Dedifferentiated amniotic fluid mesenchymal stem cell (primary cell): ENCODE results near the gene DNAH10.

Experiments
- DNase-seq: peaks from one replicate; pipeline ENCODE4 v3.0.0-alpha.2; 2016; ENCODE audit errors: extremely low spot score

Gene DNAH10

DNA sequence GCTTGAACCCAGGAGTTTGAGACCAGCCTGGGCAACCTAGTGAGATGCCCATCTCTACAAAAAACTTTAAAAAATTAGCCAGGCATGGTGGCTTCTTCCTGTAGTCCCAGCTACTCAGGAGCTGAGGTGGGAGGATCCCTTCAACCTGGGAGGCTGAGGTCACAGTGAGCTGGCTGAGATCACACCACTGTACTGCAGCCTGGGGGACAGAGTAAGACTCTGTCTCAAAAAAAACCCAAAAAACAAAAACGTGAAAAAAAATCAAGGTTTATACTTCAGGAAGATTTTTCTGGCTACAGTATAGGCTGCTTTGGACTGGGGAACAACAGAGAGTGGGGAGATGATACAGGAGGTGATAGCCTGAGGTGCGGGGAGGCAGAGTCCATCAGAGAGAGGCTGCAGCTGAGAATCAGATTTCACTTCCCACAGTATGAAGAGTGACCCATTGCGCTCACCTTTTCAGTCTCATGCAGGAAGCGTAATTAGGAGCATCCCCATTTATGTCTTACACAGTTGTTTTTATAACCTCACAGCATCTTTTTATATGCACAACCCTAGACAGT is 28.9 kb downstream of the DNAH10 start:
- no peak for DNase-seq

DNA sequence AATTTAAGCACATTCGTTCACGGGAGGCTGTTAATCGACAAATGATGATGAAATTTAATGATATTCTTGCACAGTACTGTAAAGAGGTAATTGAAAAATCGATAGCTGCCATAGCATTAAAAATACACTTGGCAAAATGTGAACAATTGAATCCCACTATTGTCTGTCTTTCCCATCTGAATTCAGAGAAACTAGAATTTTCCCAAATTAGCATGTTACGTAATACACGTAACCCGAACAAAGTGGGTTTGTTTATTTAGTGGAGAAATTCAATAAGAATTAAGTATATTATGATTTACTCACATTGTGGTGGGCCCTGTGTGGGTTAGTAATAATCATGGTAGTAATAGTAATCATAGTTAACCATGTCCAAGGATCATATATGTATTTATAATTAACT is 31.9 kb downstream of the DNAH10 start:
- no peak for DNase-seq

DNA sequence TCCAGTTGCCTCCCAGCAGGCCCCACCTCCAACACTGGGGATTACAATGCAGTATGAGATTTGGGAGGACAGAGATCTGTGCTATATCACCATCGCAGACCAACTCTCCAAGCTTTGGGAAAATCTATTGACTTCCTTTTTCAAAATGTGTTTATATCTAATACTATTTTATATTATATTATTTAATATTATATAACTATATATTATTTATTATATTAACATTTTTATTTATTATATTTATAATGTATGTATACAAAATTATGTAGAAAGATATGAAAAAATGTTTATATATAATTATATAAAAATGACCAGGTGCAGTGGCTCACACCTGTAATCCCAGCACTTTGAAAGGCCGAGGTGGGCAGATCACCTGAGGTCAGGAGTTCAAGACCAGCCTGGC is 36.4 kb downstream of the DNAH10 start:
- no peak for DNase-seq

DNA sequence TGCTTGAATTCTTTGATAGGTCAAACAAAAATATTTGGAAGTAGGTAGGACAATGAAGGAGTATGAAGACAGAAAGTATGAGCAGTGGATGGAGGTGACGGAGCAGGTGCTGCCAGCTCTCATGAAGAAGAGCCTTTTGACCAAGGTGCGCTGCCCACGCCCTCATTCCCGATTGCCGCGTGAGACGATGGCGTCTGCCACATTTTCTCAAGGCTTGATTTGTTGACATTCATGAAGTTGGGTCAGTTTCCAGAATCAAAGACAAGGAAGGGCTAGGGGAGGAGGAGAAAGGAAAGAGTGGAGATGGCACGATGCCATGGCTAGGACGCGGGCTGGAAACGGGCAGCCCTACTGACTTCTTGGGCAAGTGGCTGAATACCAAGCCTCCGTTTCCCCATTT is 37.1 kb downstream of the DNAH10 start:
- no peak for DNase-seq

DNA sequence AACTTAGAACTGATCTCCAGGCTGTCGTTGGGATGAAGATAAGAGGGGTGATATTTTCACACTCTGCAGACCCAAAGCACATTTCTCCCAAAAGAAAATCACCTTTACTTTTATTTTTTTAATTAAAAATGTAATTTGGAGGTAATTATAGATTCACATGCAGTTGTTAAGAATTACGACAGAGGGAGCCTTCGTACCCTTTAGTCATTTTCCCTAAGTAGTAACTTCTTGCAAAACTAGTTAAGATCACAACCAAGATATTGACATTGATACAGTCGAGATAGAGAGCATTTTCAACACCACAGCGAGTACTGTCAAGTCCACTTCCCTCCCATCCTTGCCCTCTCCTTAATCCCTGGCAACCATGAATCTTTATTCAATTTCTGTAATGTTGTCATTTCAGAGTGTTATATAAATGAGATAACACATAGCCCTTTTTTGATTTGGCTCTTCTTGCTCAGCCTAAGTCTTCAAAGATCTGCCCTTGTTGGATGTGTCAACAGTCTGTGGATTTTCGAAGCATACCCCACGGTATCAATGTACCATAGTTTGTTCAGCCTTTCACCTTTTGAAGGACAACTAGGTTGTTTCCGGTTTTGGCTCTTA is 39.6 kb downstream of the DNAH10 start:
- DNase-seq = peak; percentile 41

DNA sequence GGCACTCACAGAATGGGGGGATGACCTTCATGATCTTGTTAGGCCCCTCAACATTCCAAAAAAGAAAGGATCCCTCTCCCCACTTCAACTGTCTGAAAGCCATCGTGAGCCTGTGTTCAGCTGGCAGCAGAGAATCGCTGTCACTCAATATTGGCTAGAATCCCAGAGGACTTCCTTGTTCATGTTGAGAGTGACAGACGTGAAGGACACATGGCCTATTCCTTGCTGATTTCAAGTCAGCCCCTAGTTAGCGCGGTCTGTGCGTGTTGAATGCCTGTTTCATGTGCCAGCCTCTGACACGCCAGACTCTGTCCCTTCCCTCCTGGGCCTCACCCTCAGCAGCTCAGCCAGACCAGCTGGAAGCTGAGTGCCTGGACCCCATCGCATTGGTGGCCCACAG is 43.1 kb downstream of the DNAH10 start:
- DNase-seq = no peak

DNA sequence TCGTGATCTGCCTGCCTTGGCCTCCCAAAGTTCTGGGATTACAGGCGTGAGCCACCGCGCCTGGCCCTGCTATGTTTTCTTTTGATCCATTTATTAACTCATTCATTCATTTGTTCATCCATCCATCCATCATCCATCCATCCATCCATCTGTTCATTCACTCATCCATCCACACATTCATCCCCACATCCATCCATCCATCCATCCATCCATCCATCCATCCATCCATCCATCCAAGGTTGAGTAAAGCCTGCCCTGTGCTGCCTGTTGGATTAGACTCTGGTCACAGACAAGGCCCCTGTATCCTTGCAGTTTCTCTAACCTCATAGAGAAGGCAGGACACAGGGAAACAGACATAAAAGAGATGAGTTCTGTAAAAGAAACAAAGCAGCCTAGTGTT is 44.9 kb downstream of the DNAH10 start:
- DNase-seq = no peak

DNA sequence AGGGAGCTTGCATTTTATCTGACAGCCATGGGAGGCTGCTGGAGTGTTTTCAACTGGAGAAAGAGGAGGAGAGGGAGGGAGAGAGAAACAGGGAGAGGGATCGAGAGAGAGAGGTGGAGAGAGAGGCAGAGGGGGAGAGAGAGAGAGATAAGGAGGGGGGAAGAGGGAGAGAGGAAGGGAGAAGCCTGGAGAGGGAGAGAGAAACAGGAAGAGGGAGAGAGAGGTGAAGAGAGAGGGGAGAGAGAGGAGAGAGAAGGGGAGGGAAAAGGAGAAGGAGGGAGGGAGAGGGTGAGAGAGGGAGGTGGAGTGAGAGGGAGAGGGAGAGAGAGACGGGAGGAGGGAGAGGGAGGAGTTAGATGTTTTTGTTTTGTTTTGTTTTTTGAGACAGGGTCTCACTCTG is 45.6 kb downstream of the DNAH10 start:
- no peak for DNase-seq

DNA sequence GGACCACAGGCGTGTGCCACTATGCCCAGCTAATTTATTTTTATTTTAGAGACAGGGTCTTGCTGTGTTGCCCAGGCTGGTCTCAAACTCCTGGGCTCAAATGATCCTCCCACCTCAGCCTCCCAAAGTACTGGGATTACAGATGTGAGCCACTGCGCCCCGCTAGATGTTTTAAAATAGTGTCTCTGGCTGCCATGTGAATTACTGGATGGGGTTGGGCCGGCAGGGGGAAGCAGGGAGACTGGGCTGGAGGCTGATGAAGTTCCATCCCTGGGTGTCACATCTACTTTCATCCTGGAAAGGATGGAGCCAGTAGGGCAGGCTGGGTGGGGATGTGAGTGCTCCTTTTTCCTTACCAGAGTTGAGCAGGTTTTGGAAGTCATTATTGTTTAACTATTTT is 46.1 kb downstream of the DNAH10 start:
- no peak for DNase-seq

DNA sequence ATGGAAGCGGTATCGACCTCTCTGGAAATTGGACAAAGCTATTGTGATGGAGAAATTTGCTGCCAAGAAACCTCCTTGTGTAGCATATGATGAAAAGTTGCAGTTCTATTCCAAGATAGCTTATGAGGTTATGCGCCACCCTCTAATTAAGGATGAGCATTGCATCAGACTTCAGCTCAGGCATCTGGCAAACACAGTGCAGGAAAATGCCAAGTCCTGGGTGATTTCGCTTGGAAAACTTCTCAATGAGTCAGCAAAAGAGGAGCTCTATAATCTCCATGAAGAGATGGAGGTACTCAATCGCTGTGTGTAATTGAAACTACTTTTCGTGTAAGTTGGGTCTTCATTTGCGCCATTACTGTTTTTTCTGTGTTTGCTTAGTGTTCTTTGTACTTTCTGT is 51.2 kb downstream of the DNAH10 start:
- peak; percentile 61 for DNase-seq

DNA sequence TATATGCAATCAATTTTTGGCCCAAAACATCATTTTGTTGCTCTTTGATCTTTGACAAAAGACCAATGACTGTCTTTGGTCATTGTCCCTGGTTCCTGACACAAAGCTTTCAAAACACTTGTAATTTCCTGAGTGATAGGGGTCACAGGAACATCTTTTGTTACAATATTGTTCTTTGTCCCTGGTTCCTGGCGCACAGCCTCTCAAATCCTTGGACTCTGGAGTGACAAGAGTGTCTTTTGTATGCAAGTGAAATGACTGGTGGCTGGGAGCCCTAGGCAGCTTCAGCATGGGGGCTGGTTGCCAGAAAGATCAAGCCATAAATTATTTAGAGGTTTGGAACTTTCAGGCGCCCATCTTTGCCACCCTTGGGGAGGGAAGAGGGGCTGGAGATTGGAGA is 53.9 kb downstream of the DNAH10 start:
- DNase-seq = no peak

DNA sequence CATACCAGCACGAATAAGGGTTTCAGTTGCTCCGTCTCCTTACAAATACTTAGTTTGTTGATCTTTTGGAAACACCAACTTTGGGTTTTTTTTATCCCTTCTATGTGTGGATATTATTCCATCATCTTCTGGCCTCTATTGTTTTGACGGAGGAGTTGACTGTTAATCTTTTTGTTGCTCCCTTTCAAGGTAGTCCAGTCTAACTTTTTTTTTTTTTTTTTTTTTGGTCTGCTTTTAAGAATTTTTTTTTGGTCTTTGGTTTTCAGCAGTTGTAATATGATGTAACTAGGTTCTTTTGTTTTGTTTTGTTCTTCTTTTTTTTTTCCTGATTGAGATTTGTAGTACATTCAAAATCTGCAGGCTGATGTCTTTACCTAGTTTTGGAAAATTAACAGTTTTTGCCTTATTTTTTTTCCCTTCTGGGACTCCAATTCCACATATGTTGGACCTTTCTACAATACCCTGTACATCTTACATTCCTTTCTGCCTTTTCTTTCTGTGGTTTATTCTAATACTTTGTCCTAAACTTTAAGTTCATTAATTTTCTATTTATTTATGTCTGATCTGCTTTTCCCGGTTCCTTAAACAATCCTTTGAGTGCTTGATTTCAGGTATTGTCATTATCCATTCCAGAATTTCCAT is 54.9 kb downstream of the DNAH10 start:
- DNase-seq = no peak

DNA sequence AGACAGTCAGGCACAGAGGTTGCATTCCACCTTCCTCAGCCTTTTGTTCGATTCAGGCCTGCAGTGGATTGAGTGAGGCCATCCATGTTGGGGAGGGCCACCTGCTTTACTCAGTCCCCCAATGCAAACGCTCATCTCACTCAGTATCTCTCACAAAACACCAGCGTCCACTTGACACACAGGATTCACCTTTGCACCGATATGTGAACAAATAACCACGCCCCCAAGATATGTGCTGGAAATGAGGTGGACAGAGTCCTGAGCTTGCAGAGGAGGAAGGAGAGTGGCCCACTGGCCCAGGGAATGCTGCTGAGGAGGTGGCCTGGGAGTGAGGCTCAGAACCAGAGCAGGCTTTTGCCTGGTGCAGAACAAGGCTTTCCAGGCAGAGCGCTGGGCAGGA is 60.7 kb downstream of the DNAH10 start:
- DNase-seq = no peak

DNA sequence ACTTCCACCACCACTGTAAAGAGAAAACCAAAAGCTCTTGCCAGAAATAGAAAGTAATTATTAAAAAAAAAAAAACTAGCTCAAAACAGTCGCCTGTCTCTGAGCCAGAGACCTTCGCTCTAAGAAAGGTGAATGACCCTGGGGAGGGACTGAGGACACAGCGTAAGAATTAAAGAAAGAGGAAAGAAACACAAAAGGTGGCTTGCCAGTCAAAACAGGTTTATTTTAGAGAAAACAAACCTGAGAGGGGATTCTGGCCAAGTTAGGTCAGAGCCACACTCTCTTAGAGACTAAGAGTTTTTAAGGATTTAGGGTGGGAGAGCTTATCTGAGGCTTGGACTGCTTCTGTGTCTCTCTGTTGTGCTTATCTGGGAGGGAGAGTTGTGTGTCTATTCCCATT is 66.0 kb downstream of the DNAH10 start:
- no peak for DNase-seq

DNA sequence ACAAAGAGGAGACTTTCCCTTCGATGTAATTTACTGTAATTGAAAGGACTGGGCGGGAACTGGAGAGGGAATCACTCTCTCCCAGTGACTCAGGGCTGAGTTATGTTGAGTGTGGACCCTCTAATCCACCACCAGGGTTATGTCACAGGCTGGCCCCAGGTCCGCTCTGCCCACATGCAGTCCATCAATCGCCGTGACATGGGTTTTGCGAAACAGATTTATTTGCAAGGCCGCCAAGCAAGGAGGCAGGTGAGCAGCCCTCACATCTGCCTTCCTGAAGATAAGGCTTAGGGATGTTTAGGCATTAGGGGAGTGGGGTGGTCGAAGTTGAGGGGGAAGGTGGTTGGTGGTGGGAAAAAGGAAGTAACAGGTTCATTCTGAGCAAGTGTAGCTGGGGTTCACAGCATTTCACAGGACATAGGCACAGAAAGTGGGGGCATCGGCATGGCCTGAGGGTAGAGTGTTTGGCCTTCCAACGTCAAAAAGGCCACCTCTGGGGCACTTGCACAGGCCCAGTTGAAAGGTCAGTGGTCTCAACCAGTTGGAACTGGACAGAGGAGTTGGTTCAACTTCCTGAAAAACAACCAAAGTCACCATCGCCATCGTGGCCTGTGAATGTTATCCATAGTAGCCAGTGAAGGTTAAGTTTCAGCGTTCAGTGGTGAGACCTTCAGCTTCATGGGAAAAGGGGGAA is 66.9 kb downstream of the DNAH10 start:
- no peak for DNase-seq

DNA sequence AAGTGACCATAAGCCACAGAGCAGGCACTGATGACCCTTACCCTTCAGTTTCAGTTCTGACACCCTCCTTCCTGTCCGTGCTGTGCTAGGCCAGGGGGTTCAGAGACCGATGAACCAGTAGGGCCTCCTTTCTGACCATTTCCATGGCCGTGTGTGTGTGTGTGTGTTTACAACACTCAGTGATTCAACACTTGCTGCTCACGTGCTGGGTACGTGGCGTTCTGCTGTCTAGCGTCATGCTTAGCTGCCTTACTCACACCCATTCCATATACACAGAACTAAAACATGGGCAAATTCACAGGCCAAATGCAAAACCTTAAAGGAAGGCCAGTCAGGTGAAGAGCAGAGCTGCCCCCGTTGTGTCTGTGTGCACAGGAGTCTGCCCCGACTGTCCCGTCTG is 67.5 kb downstream of the DNAH10 start:
- no peak for DNase-seq

DNA sequence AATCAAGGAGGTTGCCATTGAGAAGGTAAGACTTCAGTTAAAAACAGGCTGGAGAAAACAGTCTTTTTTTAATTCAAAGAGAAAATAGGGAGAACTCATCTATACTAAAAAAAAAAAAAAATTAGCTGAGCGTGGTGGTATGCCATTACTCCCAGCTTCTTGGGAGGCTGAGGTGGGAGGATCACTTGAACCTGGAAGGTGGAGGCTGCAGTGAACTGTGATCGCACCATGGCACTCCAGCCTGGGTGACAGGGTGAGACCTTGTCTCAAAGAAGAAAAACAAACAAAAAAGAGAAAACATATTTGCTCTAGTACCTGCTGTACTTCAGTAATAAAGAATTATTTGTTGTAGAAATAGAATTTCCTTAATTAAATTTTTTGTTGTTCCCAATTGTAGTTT is 68.6 kb downstream of the DNAH10 start:
- no peak for DNase-seq

DNA sequence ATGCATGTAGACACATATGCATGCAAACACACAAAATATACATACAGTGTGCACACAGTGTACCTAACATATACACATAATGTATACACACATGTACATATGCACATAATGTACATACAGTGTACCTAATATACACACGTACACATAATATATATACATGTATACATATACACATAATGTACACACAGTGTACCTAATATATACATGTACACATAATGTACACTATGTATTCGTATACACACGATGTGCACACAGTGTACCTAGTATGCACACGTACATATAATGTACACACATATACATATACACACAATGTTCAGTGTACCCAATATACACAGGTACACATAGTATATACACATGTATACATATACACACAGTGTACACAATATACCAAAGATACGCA is 70.0 kb downstream of the DNAH10 start:
- no peak for DNase-seq

DNA sequence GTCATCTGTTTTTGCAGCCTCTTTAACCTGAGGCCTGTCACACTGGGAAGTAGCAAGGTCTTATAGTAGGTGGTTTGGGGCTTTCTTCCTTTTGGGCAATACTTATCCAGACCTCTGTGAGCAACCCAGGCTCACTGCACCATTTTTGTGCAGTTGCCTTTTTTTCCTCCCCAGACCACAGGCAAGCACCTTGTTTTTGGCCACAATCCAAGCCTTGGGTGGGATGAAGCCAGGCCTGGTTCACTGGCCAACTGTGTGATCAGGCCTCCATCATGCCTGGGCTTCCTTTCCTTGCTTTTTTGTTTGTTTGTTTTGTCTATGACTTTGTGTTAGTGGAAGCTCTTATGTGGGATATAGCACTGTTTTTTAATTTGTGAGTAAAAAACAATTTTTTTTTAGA is 71.7 kb downstream of the DNAH10 start:
- no peak for DNase-seq

DNA sequence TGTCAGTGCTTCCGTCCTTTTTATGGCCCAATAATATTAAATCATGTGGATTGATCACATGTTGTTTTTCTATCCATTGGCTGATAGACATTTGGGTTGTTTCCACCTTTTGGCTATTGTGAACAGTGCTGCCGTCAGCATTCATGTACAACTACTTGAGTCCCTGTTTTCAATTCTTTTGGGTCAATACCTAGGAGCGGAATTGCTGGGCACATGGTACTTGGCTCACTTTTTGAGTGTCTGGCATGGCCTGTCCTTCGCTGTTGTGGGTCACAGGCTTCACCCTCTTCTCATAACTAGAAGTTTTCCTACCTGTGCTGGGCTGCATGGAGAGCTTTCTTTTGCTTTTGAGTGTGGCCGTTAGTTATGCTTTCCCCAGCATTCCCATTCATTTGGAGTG is 72.7 kb downstream of the DNAH10 start:
- DNase-seq = no peak

DNA sequence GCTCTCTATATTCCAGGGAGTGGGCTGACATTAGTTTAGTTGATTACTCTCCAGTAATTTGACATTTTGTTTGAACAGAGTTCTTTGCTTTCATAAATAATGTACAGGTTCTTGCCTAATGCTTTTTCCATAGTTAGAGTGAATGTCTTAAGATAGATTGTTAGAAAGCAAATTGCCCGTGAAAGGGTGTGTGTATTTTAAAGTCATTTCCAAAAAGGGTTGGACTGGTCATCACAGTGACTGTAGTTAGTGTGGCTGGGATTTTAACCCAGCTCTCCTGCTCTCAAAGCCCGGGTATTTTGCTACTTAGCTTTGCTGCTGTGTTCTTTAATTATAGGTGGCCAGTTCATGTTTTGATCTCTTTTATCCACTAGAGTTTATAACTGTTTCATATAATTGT is 74.2 kb downstream of the DNAH10 start:
- DNase-seq = no peak

DNA sequence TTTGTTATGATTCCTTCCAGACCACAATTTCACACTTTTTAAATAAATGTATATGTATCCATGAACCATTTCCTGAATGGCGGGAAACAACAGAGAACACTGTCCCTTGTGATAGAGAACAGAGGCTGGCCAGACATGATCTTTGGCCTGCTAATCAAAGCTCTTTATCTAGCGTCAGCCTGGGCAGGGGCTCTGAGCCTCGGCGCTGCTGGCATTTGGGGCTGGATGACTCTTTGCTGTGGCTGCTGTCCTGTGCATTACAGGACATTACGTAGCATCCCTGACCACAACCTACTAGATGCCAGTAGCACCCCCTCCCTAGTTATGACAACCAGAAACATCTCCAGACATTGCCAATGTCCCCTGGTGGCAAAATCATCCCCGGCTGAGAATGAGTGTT is 77.7 kb downstream of the DNAH10 start:
- DNase-seq = no peak

DNA sequence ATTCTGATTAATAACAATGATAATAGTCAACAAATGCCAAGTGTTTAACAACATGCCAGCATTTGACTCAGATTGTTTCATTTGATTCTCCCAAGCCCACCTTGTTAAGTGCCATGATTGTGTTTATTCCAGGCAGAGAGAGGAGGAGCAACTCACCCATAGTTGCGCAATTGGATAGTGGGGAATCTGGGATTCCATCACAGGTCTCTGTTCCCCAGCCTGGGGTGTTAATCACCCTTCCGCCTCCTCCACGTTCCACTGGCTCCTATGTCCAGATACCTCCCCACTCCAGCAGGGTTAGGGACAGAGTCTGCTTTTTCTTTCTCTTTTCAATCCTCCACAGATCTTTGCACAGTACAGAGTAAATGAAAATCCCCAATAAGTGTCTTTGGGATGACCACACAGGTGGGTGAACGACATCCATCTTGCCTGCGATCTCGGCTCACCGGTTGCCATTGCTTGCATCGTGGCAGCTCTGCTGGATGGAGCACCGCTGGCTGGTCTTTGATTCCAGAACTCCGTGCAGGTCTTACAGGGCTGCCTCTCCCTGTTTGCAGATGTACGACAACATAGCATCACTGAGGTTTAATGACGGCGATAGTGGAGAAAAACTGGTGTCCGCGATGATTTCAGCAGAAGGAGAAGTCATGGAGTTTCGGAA is 78.8 kb downstream of the DNAH10 start:
- no peak for DNase-seq
